Measurements from ENCODE around the gene BRF1. TPM values are rescaled to one million over a fixed set of nuclear protein-coding genes. Genes with fewer than 3 reads are reported as not detected.

The BRF1 gene
- polyA plus RNA-seq, 1 of the 3 experiments (the other 2 are of a cell fraction) = 15.7 TPM

DNA sequence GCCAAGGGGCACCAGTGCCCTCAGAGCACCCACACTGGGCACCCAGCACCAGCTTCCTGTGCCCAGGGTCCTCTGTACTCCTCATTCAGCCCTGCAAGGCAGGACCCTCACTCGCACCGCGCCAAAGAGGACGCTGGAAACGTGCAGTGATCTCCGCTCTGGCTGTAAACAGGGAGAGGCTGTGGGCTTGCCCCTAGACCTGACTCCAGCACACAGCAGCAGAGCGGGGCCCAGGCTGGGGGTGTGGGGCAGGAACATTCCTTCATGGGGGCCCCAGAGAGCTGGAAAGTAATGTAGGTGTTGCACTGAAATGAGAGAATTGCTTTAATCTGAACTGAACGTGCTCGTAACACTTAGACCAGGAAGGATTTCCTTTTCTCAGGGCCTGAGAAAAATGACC, 5.0 kb upstream of the BRF1 start:
- ChIA-PET POLR2A (interaction anchor here (1.3 kb wide), 1 partner anchor 13 kb away, joined by 3 read pairs; no protein-coding TSS in a partner anchor), CTCF (no interaction called here)
- Histone ChIP-seq H2AFZ (ENCODE audit: low read depth) (no peak overlapping the region), H3K36me3 (replicated peaks in 1 of 2; ENCODE audit: control insufficient read depth in 1 of 2, insufficient read depth in 2 of 2, low read length in 1 of 2) (no peaks in the 10 kb centered on the region), H4K20me1 (ENCODE audit: insufficient read depth) (no peaks in the 10 kb centered on the region), H3K79me2 (ENCODE audit: insufficient read depth) (no peaks in the 10 kb centered on the region), H3K4me1 (ENCODE audit: control insufficient read depth in 1 of 2, insufficient read depth in 2 of 2, low read depth in 1 of 2, low read length in 1 of 2) (peaks cover 0 to 3% of the 10 kb centered on the region in 2 experiments; a peak in 1 of 4 replicates), H3K27ac (ENCODE audit: low read depth in 2 of 2, low read length in 1 of 2) (no peak overlapping the region), H3K4me3 (ENCODE audit: low read depth in 2 of 2, low read length in 1 of 2) (no peak overlapping the region), H3F3A (replicated peaks; ENCODE audit: insufficient read depth) (peaks cover 3% of the 10 kb centered on the region), H3K9me3 (no peaks in the 10 kb centered on the region), H3K9ac (no peak overlapping the region), H3K9me2 (no peaks in the 10 kb centered on the region), H3K4me2 (no peak overlapping the region), H3K27me3 (ENCODE audit: insufficient read depth) (no peaks in the 10 kb centered on the region)
- no CpG with 5 or more reads among the region's 9 CpGs for WGBS (ENCODE audit: low lambda C conversion rate)
- TF ChIP-seq NFIC (IDR thresholded peaks at IDR 0.05; ENCODE audit: borderline replicate concordance) (no peak), MEF2A (IDR thresholded peaks at IDR 0.05; ENCODE audit: borderline replicate concordance, low read depth) (no peak), RAD21 (IDR thresholded peaks at IDR 0.05; ENCODE audit: low read length) (no peak), FOXM1 (IDR thresholded peaks at IDR 0.05; ENCODE audit: low read depth) (no peak), RXRA (IDR thresholded peaks at IDR 0.05; ENCODE audit: borderline replicate concordance, low read depth) (no peak), RFX5 (IDR thresholded peaks at IDR 0.05; ENCODE audit: low read length) (no peak), USF1 (IDR thresholded peaks at IDR 0.05; ENCODE audit: borderline replicate concordance, low read depth) (no peak), MXI1 (IDR thresholded peaks at IDR 0.05; ENCODE audit: low read depth, low read length) (no peak), USF2 (IDR thresholded peaks at IDR 0.05; ENCODE audit: borderline replicate concordance, low read depth, low read length) (no peak), POLR2AphosphoS5 (IDR thresholded peaks at IDR 0.05; ENCODE audit: low read depth, low read length) (no peak), NRF1 (IDR thresholded peaks at IDR 0.05; ENCODE audit: low read depth, low read length) (no peak), TCF12 (IDR thresholded peaks at IDR 0.05) (no peak), FOSL2 (IDR thresholded peaks at IDR 0.05; ENCODE audit: borderline replicate concordance, low read depth) (no peak), JUND (IDR thresholded peaks at IDR 0.05) (no peak), YY1 (IDR thresholded peaks at IDR 0.05; ENCODE audit: low read depth) (no peak), SIN3A (IDR thresholded peaks at IDR 0.05; ENCODE audit: borderline replicate concordance, low read depth, low read length) (no peak), GATA2 (CRISPR knock-in tag; IDR thresholded peaks at IDR 0.05) (no peak)
- TF ChIP-seq, protein P1, sequence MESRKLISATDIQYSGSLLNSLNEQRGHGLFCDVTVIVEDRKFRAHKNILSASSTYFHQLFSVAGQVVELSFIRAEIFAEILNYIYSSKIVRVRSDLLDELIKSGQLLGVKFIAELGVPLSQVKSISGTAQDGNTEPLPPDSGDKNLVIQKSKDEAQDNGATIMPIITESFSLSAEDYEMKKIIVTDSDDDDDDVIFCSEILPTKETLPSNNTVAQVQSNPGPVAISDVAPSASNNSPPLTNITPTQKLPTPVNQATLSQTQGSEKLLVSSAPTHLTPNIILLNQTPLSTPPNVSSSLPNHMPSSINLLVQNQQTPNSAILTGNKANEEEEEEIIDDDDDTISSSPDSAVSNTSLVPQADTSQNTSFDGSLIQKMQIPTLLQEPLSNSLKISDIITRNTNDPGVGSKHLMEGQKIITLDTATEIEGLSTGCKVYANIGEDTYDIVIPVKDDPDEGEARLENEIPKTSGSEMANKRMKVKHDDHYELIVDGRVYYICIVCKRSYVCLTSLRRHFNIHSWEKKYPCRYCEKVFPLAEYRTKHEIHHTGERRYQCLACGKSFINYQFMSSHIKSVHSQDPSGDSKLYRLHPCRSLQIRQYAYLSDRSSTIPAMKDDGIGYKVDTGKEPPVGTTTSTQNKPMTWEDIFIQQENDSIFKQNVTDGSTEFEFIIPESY (IDR thresholded peaks at IDR 0.05; ENCODE audit: borderline replicate concordance, low read depth) = no peak
- TF ChIP-seq, protein P2, sequence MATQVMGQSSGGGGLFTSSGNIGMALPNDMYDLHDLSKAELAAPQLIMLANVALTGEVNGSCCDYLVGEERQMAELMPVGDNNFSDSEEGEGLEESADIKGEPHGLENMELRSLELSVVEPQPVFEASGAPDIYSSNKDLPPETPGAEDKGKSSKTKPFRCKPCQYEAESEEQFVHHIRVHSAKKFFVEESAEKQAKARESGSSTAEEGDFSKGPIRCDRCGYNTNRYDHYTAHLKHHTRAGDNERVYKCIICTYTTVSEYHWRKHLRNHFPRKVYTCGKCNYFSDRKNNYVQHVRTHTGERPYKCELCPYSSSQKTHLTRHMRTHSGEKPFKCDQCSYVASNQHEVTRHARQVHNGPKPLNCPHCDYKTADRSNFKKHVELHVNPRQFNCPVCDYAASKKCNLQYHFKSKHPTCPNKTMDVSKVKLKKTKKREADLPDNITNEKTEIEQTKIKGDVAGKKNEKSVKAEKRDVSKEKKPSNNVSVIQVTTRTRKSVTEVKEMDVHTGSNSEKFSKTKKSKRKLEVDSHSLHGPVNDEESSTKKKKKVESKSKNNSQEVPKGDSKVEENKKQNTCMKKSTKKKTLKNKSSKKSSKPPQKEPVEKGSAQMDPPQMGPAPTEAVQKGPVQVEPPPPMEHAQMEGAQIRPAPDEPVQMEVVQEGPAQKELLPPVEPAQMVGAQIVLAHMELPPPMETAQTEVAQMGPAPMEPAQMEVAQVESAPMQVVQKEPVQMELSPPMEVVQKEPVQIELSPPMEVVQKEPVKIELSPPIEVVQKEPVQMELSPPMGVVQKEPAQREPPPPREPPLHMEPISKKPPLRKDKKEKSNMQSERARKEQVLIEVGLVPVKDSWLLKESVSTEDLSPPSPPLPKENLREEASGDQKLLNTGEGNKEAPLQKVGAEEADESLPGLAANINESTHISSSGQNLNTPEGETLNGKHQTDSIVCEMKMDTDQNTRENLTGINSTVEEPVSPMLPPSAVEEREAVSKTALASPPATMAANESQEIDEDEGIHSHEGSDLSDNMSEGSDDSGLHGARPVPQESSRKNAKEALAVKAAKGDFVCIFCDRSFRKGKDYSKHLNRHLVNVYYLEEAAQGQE (IDR thresholded peaks at IDR 0.05; ENCODE audit: low read depth, low read length) = no peak
- TF ChIP-seq, protein P3, sequence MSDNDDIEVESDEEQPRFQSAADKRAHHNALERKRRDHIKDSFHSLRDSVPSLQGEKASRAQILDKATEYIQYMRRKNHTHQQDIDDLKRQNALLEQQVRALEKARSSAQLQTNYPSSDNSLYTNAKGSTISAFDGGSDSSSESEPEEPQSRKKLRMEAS (IDR thresholded peaks at IDR 0.05; ENCODE audit: low read depth) = no peak
- DNase-seq = no peak

Data from SK-N-SH (cell line).